SK-N-SH (cell line): ENCODE data around the gene PPP1R11. TPM values are rescaled to one million over a fixed set of nuclear protein-coding genes. Genes with fewer than 3 reads are reported as not detected.
A peak's percentile ranks its signal among the peaks of the same experiment; 100 is the strongest.

Experiments used
- CTCF ChIA-PET: fragments of 300-600, 350-600 bp; formaldehyde crosslinking; extraction: SDS; loops from one replicate; lab custom pipeline; 2021; lab: Yijun Ruan, JAX
- POLR2A ChIA-PET: fragments of 350-600 bp; sonication (Branson Sonifier 250); formaldehyde crosslinking; extraction: SDS; loops from one replicate; lab custom pipeline; 2020; ENCODE audit warnings: antibody characterized with exemption, inconsistent platforms; lab: Yijun Ruan, JAX
- DNase-seq: peaks from one replicate; pipeline ENCODE4 v3.0.0; 2012
- H2AFZ ChIP-seq: fragments of 200-600 bp; sonication (generic); 2 replicates; pipeline ENCODE4 v1.8.1; 2016; ENCODE audit warnings: antibody characterized with exemption, mild to moderate bottlenecking, low read depth
- H3F3A ChIP-seq: fragments of 200-600 bp; sonication (generic); replicated peaks from 2 replicates; pipeline ENCODE3; 2016; ENCODE audit warnings: antibody characterized with exemption, mild to moderate bottlenecking; ENCODE audit not compliant: insufficient read depth
- H3K27ac ChIP-seq, 2 experiments: fragments of 200-500 bp in 1 of 2; fragments of 200-600 bp in 1 of 2; sonication (Bioruptor generic) in 1 of 2; sonication (generic), shearing (Covaris generic) in 1 of 2; 2 replicates each; pipeline versions ENCODE4 v1.5.1 to v1.6.1; 2014 to 2016; ENCODE audit warnings: low read depth in 2 of 2, inconsistent platforms in 1 of 2, low read length in 1 of 2, mild to moderate bottlenecking in 1 of 2, mixed read lengths in 1 of 2
- H3K27me3 ChIP-seq: fragments of 200-600 bp; sonication (generic), shearing (Covaris generic); 2 replicates; pipeline ENCODE4 v1.6.1; 2016; ENCODE audit warnings: mixed run types; ENCODE audit not compliant: insufficient read depth
- H3K36me3 ChIP-seq, 2 experiments: fragments of 200-500 bp in 1 of 2; fragments of 200-600 bp in 1 of 2; sonication (Bioruptor generic) in 1 of 2; sonication (generic) in 1 of 2; replicated peaks in 1 of 2; 2 replicates each; pipeline versions ENCODE3 to v1.5.1; 2014 to 2016; ENCODE audit warnings: low read length in 1 of 2, mild to moderate bottlenecking in 1 of 2; ENCODE audit not compliant: insufficient read depth in 2 of 2, control insufficient read depth in 1 of 2
- H3K4me1 ChIP-seq, 2 experiments: fragments of 200-500 bp in 1 of 2; fragments of 200-600 bp in 1 of 2; sonication (Bioruptor generic) in 1 of 2; sonication (generic), shearing (Covaris generic) in 1 of 2; 2 replicates each; pipeline versions ENCODE4 v1.5.1 to v1.6.1; 2014 to 2016; ENCODE audit warnings: low read depth in 1 of 2, low read length in 1 of 2, mixed run types in 1 of 2; ENCODE audit not compliant: insufficient read depth in 2 of 2, control insufficient read depth in 1 of 2
- H3K4me2 ChIP-seq: fragments of 200-600 bp; sonication (generic), shearing (Covaris generic); 2 replicates; pipeline ENCODE4 v1.6.1; 2017; ENCODE audit warnings: mixed run types
- H3K4me3 ChIP-seq, 2 experiments: fragments of 200-500 bp in 1 of 2; fragments of 200-600 bp in 1 of 2; sonication (Bioruptor generic) in 1 of 2; sonication (generic), shearing (Covaris generic) in 1 of 2; 2 replicates each; pipeline versions ENCODE4 v1.5.1 to v1.8.1; 2014 to 2016; ENCODE audit warnings: low read depth in 2 of 2, inconsistent platforms in 1 of 2, low read length in 1 of 2, mild to moderate bottlenecking in 1 of 2, mixed read lengths in 1 of 2, moderate library complexity in 1 of 2
- H3K79me2 ChIP-seq: fragments of 200-600 bp; sonication (generic); 2 replicates; pipeline ENCODE4 v1.8.1; 2017; ENCODE audit warnings: mild to moderate bottlenecking; ENCODE audit not compliant: insufficient read depth
- H3K9ac ChIP-seq: fragments of 200-600 bp; sonication (generic); 2 replicates; pipeline ENCODE4 v1.6.1; 2017; ENCODE audit warnings: mixed run types
- H3K9me2 ChIP-seq: fragments of 200-600 bp; sonication (generic); 2 replicates; pipeline ENCODE4 v1.6.1; 2017; ENCODE audit warnings: mixed run types
- H3K9me3 ChIP-seq: fragments of 200-600 bp; sonication (generic); 2 replicates; pipeline ENCODE4 v1.6.1; 2017; ENCODE audit warnings: mixed run types, mild to moderate bottlenecking, moderate library complexity
- H4K20me1 ChIP-seq: fragments of 200-600 bp; sonication (generic); 2 replicates; pipeline ENCODE4 v1.6.1; 2017; ENCODE audit warnings: mild to moderate bottlenecking, mixed run types; ENCODE audit not compliant: insufficient read depth
- CHD2 ChIP-seq: fragments of 150-350 bp; IDR thresholded peaks from 2 replicates; pipeline ENCODE4 v1.6.1; 2018; ENCODE audit warnings: low read length; ENCODE audit not compliant: partially characterized antibody
- EZH2phosphoT487 ChIP-seq: fragments of 200-600 bp; sonication (generic); IDR thresholded peaks from 2 replicates; pipeline ENCODE4 v1.6.1; 2017; ENCODE audit warnings: low read depth, mixed run types, mild to moderate bottlenecking, antibody characterized with exemption, moderate library complexity, borderline replicate concordance
- GABPA ChIP-seq: IDR thresholded peaks from 2 replicates; pipeline ENCODE4 v1.4.0; 2012; ENCODE audit warnings: low read depth, mild to moderate bottlenecking
- GATA2 ChIP-seq: sonication (generic); formaldehyde crosslinking; IDR thresholded peaks from 2 replicates; pipeline ENCODE4 v1.5.0; 2020; ENCODE audit warnings: mild to moderate bottlenecking, missing genetic modification reagents
- JUND ChIP-seq: IDR thresholded peaks from 2 replicates; pipeline ENCODE4 v1.4.0; 2012
- MEF2A ChIP-seq: IDR thresholded peaks from 2 replicates; pipeline ENCODE4 v1.4.0; 2012; ENCODE audit warnings: low read depth, borderline replicate concordance
- NFIC ChIP-seq: IDR thresholded peaks from 2 replicates; pipeline ENCODE4 v1.4.0; 2012; ENCODE audit warnings: borderline replicate concordance
- POLR2AphosphoS5 ChIP-seq: IDR thresholded peaks from 2 replicates; pipeline ENCODE4 v1.6.1; 2012; ENCODE audit warnings: low read depth, low read length
- RAD21 ChIP-seq: IDR thresholded peaks from 2 replicates; pipeline ENCODE4 v1.6.1; 2012; ENCODE audit warnings: mild to moderate bottlenecking, low read length
- SIN3A ChIP-seq: IDR thresholded peaks from 2 replicates; pipeline ENCODE4 v1.6.1; 2012; ENCODE audit warnings: low read depth, mild to moderate bottlenecking, low read length, moderate library complexity, borderline replicate concordance
- SMC3 ChIP-seq: IDR thresholded peaks from 2 replicates; pipeline ENCODE4 v1.6.1; 2012; ENCODE audit warnings: low read depth, low read length, improper control_type of control experiment
- TCF12 ChIP-seq: IDR thresholded peaks from 2 replicates; pipeline ENCODE4 v1.4.0; 2012
- TEAD4 ChIP-seq: IDR thresholded peaks from 2 replicates; pipeline ENCODE4 v1.4.0; 2012; ENCODE audit warnings: mild to moderate bottlenecking, borderline replicate concordance; ENCODE audit not compliant: insufficient read depth
- YY1 ChIP-seq: IDR thresholded peaks from 2 replicates; pipeline ENCODE4 v1.4.0; 2012; ENCODE audit warnings: low read depth, mild to moderate bottlenecking
- WGBS: methylation state at CpG from one replicate; pipeline ENCODE4 v1.1.6; 2017; ENCODE audit warnings: low lambda C conversion rate; 5-methylcytosine and 5-hydroxymethylcytosine counted together
- polyA plus RNA-seq, 3 experiments: library from polyadenylated mRNA; depleted of rRNA; stranded (reverse); fragments of >200 nt; gene quantifications; 2 replicates each; pipeline ENCODE4 v1.2.3, GENCODE V29; 2012
- TF ChIP-seq, protein P1 (sequence below): IDR thresholded peaks from 2 replicates; pipeline ENCODE4 v1.4.0; 2012; ENCODE audit warnings: low read depth, borderline replicate concordance
- TF ChIP-seq, protein P2 (sequence below): fragments of 200-600 bp; sonication (generic); IDR thresholded peaks from 2 replicates; pipeline ENCODE4 v1.6.1; 2017; ENCODE audit warnings: antibody characterized with exemption, mild to moderate bottlenecking, moderate library complexity
- TF ChIP-seq, protein P3 (sequence below): IDR thresholded peaks from 2 replicates; pipeline ENCODE4 v1.4.0; 2012; ENCODE audit warnings: low read depth
- TF ChIP-seq, protein P4 (sequence below): IDR thresholded peaks from 2 replicates; pipeline ENCODE4 v1.4.0; 2012; ENCODE audit warnings: low read depth, borderline replicate concordance

The PPP1R11 gene
- polyA plus RNA-seq, 1 of the 3 experiments (the other 2 are of a cell fraction) = 46.8 TPM

DNA sequence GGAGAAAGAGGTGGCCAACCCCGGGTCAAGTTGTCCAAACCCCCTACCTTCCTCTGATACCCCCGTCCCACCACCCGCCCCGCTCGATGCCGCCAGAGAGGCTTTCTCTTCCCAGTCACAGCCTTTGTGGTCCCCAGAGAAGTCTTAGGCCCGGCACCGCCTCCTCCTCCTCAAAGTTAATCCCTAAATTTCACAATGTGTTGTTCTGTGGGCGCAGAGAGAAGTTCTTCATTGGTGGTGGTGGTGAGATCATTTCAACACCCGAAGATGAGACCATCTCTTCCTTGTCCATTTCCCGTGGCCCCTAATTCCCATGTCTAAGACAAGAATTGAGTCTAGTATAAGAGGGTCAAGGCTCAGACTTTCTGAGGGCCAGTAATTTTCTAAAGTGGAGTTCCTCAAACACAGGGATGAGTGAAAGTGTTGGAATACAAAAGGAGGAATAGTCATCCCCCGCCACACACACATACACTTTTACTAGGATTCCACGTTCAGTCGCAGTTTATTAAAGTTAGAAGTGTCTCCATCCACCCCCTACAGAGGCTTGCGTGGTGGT, 35.5 kb downstream of the PPP1R11 start (continued):
- TF ChIP-seq, protein P1, sequence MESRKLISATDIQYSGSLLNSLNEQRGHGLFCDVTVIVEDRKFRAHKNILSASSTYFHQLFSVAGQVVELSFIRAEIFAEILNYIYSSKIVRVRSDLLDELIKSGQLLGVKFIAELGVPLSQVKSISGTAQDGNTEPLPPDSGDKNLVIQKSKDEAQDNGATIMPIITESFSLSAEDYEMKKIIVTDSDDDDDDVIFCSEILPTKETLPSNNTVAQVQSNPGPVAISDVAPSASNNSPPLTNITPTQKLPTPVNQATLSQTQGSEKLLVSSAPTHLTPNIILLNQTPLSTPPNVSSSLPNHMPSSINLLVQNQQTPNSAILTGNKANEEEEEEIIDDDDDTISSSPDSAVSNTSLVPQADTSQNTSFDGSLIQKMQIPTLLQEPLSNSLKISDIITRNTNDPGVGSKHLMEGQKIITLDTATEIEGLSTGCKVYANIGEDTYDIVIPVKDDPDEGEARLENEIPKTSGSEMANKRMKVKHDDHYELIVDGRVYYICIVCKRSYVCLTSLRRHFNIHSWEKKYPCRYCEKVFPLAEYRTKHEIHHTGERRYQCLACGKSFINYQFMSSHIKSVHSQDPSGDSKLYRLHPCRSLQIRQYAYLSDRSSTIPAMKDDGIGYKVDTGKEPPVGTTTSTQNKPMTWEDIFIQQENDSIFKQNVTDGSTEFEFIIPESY = no peak
- no peak for TF ChIP-seq JUND
- TF ChIP-seq, protein P2, sequence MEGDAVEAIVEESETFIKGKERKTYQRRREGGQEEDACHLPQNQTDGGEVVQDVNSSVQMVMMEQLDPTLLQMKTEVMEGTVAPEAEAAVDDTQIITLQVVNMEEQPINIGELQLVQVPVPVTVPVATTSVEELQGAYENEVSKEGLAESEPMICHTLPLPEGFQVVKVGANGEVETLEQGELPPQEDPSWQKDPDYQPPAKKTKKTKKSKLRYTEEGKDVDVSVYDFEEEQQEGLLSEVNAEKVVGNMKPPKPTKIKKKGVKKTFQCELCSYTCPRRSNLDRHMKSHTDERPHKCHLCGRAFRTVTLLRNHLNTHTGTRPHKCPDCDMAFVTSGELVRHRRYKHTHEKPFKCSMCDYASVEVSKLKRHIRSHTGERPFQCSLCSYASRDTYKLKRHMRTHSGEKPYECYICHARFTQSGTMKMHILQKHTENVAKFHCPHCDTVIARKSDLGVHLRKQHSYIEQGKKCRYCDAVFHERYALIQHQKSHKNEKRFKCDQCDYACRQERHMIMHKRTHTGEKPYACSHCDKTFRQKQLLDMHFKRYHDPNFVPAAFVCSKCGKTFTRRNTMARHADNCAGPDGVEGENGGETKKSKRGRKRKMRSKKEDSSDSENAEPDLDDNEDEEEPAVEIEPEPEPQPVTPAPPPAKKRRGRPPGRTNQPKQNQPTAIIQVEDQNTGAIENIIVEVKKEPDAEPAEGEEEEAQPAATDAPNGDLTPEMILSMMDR = no peak
- no peak for TF ChIP-seq POLR2AphosphoS5

DNA sequence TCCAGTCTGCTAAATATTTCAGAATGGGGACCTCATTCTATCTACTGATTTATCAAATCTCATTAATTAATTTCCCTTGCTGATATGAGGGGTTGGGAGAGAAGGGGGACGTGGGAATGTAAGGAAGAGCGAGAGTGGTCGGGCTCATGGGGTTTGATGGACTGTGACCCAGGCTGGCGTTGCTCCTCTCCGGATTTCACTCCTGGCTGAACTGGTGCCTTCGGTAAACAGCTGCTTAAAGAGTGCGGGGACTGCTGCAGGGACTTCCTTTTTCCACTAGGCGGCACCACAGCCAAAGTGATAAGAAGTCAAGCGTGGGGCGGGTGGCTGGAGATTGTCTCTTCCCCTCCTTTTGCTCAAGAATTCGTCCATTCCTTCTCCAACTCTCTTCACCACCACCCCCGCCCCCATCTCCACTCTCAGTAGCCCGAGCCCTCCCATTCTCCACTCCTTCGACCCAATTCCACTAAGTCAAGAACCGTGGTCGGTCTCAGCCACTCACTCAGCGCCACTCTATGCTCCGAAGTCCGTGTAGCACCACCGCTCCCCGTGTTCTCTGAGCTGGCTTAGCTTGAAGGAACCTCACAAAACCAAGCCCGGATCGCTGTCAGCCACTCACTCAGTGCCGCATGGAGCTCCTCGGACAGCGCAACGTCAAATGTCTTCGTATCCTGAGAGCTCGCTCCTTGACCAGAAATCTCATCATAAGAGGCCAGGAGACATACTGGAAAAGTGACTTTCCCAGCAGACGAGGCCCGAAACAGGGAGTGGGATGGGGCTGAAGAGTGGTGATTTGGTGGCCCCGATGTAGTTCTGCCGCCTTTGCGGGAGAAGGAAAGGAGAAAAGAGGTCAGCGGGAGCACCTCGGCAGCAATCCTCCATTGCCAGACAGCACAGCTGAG, 36.2 kb downstream of the PPP1R11 start:
- 8% methylated on average over 35 of the region's 36 CpGs for WGBS
- peak; percentile 84 for DNase-seq
- CTCF ChIA-PET = interaction anchor here (0.6 to 8.9 kb wide), 39 partner anchors 9 to 1079 kb away, joined by 3 to 207 read pairs (median 4); partner anchors contain the start of genes TRIM26, TRIM31 and TRIM40
- Histone ChIP-seq H4K20me1 (no peaks in the 10 kb centered on the region), H3K9me2 (no peaks in the 10 kb centered on the region), H3K79me2 (no peaks in the 10 kb centered on the region), H3K4me2 (peak overlapping the region; percentile 85), H3K27me3 (peaks cover 64% of the 10 kb centered on the region), H3F3A (peaks cover 6% of the 10 kb centered on the region), H3K36me3 (no peaks in the 10 kb centered on the region), H2AFZ (peak overlapping the region; percentile 74), H3K4me1 (peaks cover 5 to 11% of the 10 kb centered on the region in 2 experiments; a peak in 2 of 4 replicates), H3K9ac (no peak overlapping the region), H3K9me3 (no peaks in the 10 kb centered on the region), H3K27ac (no peak overlapping the region), H3K4me3 (peak overlapping the region; percentile 37 to 64)
- POLR2A ChIA-PET = interaction anchor here (1.3 kb wide), 1 partner anchor 37 kb away, joined by 6 read pairs; the partner anchor contains the start of gene PPP1R11
- peak; percentile 72 for TF ChIP-seq SMC3
- no peak for TF ChIP-seq CHD2
- no peak for TF ChIP-seq GABPA
- TF ChIP-seq TEAD4 = no peak
- TF ChIP-seq GATA2 (CRISPR knock-in tag) = no peak
- peak; percentile 80 for TF ChIP-seq RAD21
- TF ChIP-seq EZH2phosphoT487 = no peak
- TF ChIP-seq, protein P3, sequence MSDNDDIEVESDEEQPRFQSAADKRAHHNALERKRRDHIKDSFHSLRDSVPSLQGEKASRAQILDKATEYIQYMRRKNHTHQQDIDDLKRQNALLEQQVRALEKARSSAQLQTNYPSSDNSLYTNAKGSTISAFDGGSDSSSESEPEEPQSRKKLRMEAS = no peak
- TF ChIP-seq MEF2A = no peak
- no peak for TF ChIP-seq SIN3A
- TF ChIP-seq, protein P1 = no peak
- TF ChIP-seq TCF12 = no peak
- TF ChIP-seq, protein P4, sequence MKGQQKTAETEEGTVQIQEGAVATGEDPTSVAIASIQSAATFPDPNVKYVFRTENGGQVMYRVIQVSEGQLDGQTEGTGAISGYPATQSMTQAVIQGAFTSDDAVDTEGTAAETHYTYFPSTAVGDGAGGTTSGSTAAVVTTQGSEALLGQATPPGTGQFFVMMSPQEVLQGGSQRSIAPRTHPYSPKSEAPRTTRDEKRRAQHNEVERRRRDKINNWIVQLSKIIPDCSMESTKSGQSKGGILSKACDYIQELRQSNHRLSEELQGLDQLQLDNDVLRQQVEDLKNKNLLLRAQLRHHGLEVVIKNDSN = no peak
- TF ChIP-seq, protein P2 = peak; percentile 88
- TF ChIP-seq NFIC = no peak
- no peak for TF ChIP-seq YY1
